OCI-LY7 (cell line): ENCODE data around the gene CYP4F11. TPM values are rescaled to one million over a fixed set of nuclear protein-coding genes. Genes with fewer than 3 reads are reported as not detected.

Experiments used
- BruUV-seq: library from RNA; stranded (reverse); fragments of 400-500 nt; replicated peaks from 2 replicates; lab custom pipeline; 2021; lab: Mats Ljungman, UMichigan
- CTCF ChIA-PET: fragments of 300-600 bp; sonication (Branson Sonifier 250); formaldehyde crosslinking; loops from one replicate; lab custom pipeline; 2022; ENCODE audit warnings: antibody characterized with exemption; ENCODE audit not compliant: unreplicated experiment; lab: Charles Lee
- POLR2A ChIA-PET: fragments of 300-600 bp; sonication (Branson Sonifier 250); formaldehyde crosslinking; loops from one replicate; lab custom pipeline; 2022; ENCODE audit warnings: antibody characterized with exemption; lab: Charles Lee
- DNase-seq: peaks from one replicate; pipeline ENCODE4 v3.0.0-alpha.2; 2015; ENCODE audit warnings: low spot score
- H2AFZ ChIP-seq: fragments of 200-600 bp; sonication (generic), shearing (Covaris generic); 2 replicates; pipeline ENCODE4 v1.6.1; 2014; ENCODE audit warnings: mild to moderate bottlenecking, antibody characterized with exemption, low read length, moderate library complexity
- H3K27ac ChIP-seq: fragments of 200-600 bp; sonication (generic); 2 replicates; pipeline ENCODE4 v1.5.1; 2014; ENCODE audit warnings: mixed run types, low read depth, mild to moderate bottlenecking, moderate library complexity, low read length, inconsistent platforms; ENCODE audit not compliant: poor library complexity, severe bottlenecking
- H3K36me3 ChIP-seq: fragments of 200-600 bp; sonication (generic); 2 replicates; pipeline ENCODE4 v1.6.1; 2014; ENCODE audit warnings: mild to moderate bottlenecking, antibody characterized with exemption, low read length, moderate library complexity, mixed read lengths; ENCODE audit not compliant: insufficient read depth
- H3K4me1 ChIP-seq: fragments of 200-600 bp; sonication (generic); 2 replicates; pipeline ENCODE4 v1.5.1; 2014; ENCODE audit warnings: mild to moderate bottlenecking, low read length; ENCODE audit not compliant: insufficient read depth, poor library complexity, severe bottlenecking
- H3K4me2 ChIP-seq: fragments of 200-600 bp; sonication (generic); 2 replicates; pipeline ENCODE4 v1.6.1; 2014; ENCODE audit warnings: mild to moderate bottlenecking, low read length
- H3K4me3 ChIP-seq: fragments of 200-600 bp; sonication (generic); 2 replicates; pipeline ENCODE4 v1.5.1; 2014; ENCODE audit warnings: mild to moderate bottlenecking, low read depth, low read length; ENCODE audit not compliant: poor library complexity, severe bottlenecking
- H3K79me2 ChIP-seq: fragments of 200-600 bp; sonication (generic); 2 replicates; pipeline ENCODE4 v1.6.1; 2016; ENCODE audit warnings: low read depth, mild to moderate bottlenecking, low read length, moderate library complexity, mixed read lengths; ENCODE audit not compliant: insufficient read depth
- H3K9me2 ChIP-seq: fragments of 200-600 bp; sonication (generic); 2 replicates; pipeline ENCODE4 v1.6.1; 2016; ENCODE audit warnings: mild to moderate bottlenecking, low read length, mixed read lengths; ENCODE audit not compliant: insufficient read depth
- H3K9me3 ChIP-seq: fragments of 200-600 bp; sonication (generic); 2 replicates; pipeline ENCODE4 v1.6.1; 2014; ENCODE audit warnings: mild to moderate bottlenecking, mixed run types, low read length, mixed read lengths
- H4K20me1 ChIP-seq: fragments of 200-600 bp; sonication (generic); 2 replicates; pipeline ENCODE4 v1.6.1; 2014; ENCODE audit warnings: mild to moderate bottlenecking, antibody characterized with exemption, low read length, moderate library complexity, mixed read lengths; ENCODE audit not compliant: insufficient read depth
- EZH2phosphoT487 ChIP-seq: fragments of 200-600 bp; sonication (generic); IDR thresholded peaks from 2 replicates; pipeline ENCODE4 v1.6.1; 2018; ENCODE audit warnings: low read depth, borderline replicate concordance, mild to moderate bottlenecking, mixed run types, antibody characterized with exemption, low read length, moderate library complexity, mixed read lengths
- intact Hi-C: fragments of 100-400 bp; cut with micrococcal nuclease; formaldehyde crosslinking; loops from one replicate; pipeline ENCODE4 v1.10.0; 2022; ENCODE audit not compliant: unreplicated experiment
- total RNA-seq, 2 experiments: library from RNA; depleted of rRNA in 1 of 2; stranded (reverse); fragments of >200 nt in 1 of 2; shearing (Covaris generic) in 1 of 2; gene quantifications; 2 replicates each; pipeline ENCODE4 v1.2.3, GENCODE V29; 2014 to 2022
- TF ChIP-seq, protein P1 (sequence below): fragments of 200-600 bp; sonication (generic); conservative IDR thresholded peaks from 2 replicates; pipeline ENCODE4 v1.5.1; 2014; ENCODE audit warnings: mild to moderate bottlenecking, antibody characterized with exemption, low read length, moderate library complexity, mixed read lengths

Gene CYP4F11
- total RNA-seq, 2 experiments from 2014 or later: 0.22 to 0.25 TPM

DNA sequence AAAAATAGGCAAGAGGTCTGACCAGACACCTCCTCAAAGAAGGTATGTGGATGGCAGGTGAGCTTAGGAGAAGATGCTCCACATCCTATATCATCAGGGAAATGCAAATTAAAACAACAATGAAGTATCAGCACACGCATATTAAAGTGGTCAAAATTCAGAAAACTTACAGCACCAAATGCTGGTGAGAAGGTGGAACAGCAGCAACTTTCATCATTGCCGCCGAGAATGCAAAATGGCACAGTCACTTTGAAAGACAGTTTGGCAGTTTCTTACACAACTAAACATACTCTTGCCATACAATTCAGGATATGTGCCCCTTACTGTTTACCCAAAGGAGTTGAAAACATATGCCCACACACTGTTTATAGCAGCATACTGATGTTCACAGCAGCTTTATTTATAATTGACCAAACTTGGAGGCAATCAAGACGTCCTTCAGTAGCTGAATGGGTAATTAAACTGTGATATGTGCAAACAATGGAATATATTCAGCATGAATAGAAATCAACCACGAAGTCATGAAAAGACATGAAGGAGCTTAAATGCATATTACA lies 37.0 kb upstream of the CYP4F11 start:
- BruUV-seq: no TSS peak

DNA sequence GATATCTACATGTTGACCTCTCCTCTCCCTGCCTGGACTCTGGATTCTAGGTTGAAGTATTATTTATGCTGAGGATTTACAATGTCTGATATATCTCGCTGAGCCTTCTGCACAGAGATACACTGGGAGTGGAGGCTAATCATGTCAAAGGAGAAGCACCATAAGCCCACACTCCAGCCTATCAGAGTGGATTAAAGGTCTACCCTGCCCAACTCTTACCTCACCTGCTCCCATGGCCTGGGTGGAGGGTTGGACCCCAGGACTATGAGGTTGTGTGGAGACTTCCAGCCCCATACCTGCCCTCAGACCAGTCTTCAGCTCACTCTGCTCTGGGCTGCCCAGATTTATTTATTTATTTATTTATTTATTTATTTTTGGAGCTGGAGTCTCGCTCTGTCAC lies 29.9 kb upstream of the CYP4F11 start:
- no peak for TF ChIP-seq EZH2phosphoT487
- TF ChIP-seq, protein P1, sequence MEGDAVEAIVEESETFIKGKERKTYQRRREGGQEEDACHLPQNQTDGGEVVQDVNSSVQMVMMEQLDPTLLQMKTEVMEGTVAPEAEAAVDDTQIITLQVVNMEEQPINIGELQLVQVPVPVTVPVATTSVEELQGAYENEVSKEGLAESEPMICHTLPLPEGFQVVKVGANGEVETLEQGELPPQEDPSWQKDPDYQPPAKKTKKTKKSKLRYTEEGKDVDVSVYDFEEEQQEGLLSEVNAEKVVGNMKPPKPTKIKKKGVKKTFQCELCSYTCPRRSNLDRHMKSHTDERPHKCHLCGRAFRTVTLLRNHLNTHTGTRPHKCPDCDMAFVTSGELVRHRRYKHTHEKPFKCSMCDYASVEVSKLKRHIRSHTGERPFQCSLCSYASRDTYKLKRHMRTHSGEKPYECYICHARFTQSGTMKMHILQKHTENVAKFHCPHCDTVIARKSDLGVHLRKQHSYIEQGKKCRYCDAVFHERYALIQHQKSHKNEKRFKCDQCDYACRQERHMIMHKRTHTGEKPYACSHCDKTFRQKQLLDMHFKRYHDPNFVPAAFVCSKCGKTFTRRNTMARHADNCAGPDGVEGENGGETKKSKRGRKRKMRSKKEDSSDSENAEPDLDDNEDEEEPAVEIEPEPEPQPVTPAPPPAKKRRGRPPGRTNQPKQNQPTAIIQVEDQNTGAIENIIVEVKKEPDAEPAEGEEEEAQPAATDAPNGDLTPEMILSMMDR: no peak
- ChIA-PET POLR2A (no interaction called here), CTCF (interaction anchor here (0.6 kb wide), 1 partner anchor 149 kb away, joined by 3 read pairs; no protein-coding TSS in a partner anchor)
- Histone ChIP-seq H3K79me2 (no peaks in the 10 kb centered on the region), H3K4me1 (no peaks in the 10 kb centered on the region), H3K9me2 (no peaks in the 10 kb centered on the region), H3K4me2 (no peak overlapping the region), H3K36me3 (no peaks in the 10 kb centered on the region), H3K27ac (no peak overlapping the region), H2AFZ (no peak overlapping the region), H3K4me3 (no peak overlapping the region), H4K20me1 (no peaks in the 10 kb centered on the region), H3K9me3 (no peaks in the 10 kb centered on the region)
- intact Hi-C loops: no loop called here
- BruUV-seq: no TSS peak
- no peak for DNase-seq

More for the DNA sequence above, 37.0 kb upstream of the CYP4F11 start:
- DNase-seq: peak; percentile 4
- Histone ChIP-seq H3K36me3 (no peaks in the 10 kb centered on the region), H3K79me2 (no peaks in the 10 kb centered on the region), H3K9me3 (no peaks in the 10 kb centered on the region), H3K4me2 (no peak overlapping the region), H4K20me1 (no peaks in the 10 kb centered on the region), H3K4me1 (no peaks in the 10 kb centered on the region), H3K27ac (no peak overlapping the region), H3K9me2 (no peaks in the 10 kb centered on the region), H3K4me3 (no peak overlapping the region), H2AFZ (no peak overlapping the region)
- no peak for TF ChIP-seq EZH2phosphoT487
- TF ChIP-seq, protein P1: peak; percentile 57
- ChIA-PET POLR2A (no interaction called here), CTCF (no interaction called here)
- intact Hi-C loops: no loop called here

DNA sequence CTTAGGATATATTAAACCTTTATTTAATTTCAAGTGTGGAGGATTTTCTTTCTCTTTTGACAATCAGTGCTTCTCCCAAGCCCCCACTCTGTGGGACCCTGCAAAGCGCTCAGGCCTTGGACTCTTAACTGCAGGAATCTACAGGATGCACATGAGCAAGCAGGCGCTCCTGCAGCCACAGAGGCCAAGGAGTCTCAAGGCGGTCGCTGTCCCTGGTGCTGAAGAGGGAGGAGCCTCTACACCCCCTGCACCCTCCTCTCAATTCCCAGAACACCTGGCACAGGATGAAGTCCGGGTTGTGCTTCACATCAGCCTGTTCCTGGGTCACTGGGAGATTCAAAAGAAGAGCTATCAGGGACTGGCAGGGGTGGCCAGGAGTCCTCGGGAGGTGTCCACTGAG lies 28.0 kb upstream of the CYP4F11 start:
- CTCF ChIA-PET: no interaction called here

More for the DNA sequence above, 28.0 kb upstream of the CYP4F11 start:
- no peaks in the 10 kb centered on the region for H3K4me1 ChIP-seq
- TF ChIP-seq, protein P1: no peak
- TF ChIP-seq EZH2phosphoT487: no peak
- H3K27ac ChIP-seq: no peak overlapping the region
- H3K4me2 ChIP-seq: no peak overlapping the region
- no peak for DNase-seq
- H2AFZ ChIP-seq: no peak overlapping the region
- H3K4me3 ChIP-seq: no peak overlapping the region
- H3K36me3 ChIP-seq: no peaks in the 10 kb centered on the region
- intact Hi-C loops: no loop called here
- no peaks in the 10 kb centered on the region for H4K20me1 ChIP-seq
- no peaks in the 10 kb centered on the region for H3K9me3 ChIP-seq
- no peaks in the 10 kb centered on the region for H3K79me2 ChIP-seq
- POLR2A ChIA-PET: interaction anchor here (0.6 kb wide), 1 partner anchor 1311 kb away, joined by 4 read pairs; no protein-coding TSS in a partner anchor
- BruUV-seq: no TSS peak
- H3K9me2 ChIP-seq: no peaks in the 10 kb centered on the region
